Glutamatergic neuron (in vitro differentiated cells): ENCODE results near the gene GFPT1. TPM values are rescaled to one million over a fixed set of nuclear protein-coding genes. Genes with fewer than 3 reads are reported as not detected.

ENCODE experiments used
- DNase-seq: peaks from one replicate; pipeline ENCODE4 v3.0.0; 2022
- H3K27ac Mint-ChIP-seq: one replicate; pipeline ENCODE4 v1.8.0; 2020; ENCODE audit warnings: mild to moderate bottlenecking, mixed read lengths, inconsistent platforms; ENCODE audit not compliant: unreplicated experiment
- H3K27me3 Mint-ChIP-seq: one replicate; pipeline ENCODE4 v1.8.0; 2020; ENCODE audit warnings: mild to moderate bottlenecking, moderate library complexity, mixed read lengths, inconsistent platforms; ENCODE audit not compliant: unreplicated experiment
- H3K36me3 Mint-ChIP-seq: one replicate; pipeline ENCODE4 v1.8.0; 2020; ENCODE audit warnings: mild to moderate bottlenecking, mixed read lengths, inconsistent platforms; ENCODE audit not compliant: unreplicated experiment
- H3K4me1 Mint-ChIP-seq: one replicate; pipeline ENCODE4 v1.8.0; 2020; ENCODE audit warnings: mild to moderate bottlenecking, low read depth, mixed read lengths, inconsistent platforms; ENCODE audit not compliant: unreplicated experiment
- H3K4me3 Mint-ChIP-seq: one replicate; pipeline ENCODE4 v1.8.0; 2020; ENCODE audit warnings: mild to moderate bottlenecking, mixed read lengths, inconsistent platforms; ENCODE audit not compliant: unreplicated experiment
- H3K9me3 Mint-ChIP-seq: one replicate; pipeline ENCODE4 v1.8.0; 2020; ENCODE audit warnings: mild to moderate bottlenecking, moderate library complexity, mixed read lengths, inconsistent platforms; ENCODE audit not compliant: unreplicated experiment
- CTCF ChIP-seq: fragments of 200-600 bp; sonication (generic); IDR thresholded peaks from one replicate; pipeline ENCODE4 v1.5.0; 2021; ENCODE audit not compliant: partially characterized antibody, unreplicated experiment
- total RNA-seq: library from RNA; stranded (reverse); fragmentation: NEBNext Ultra II Directional; extraction: Animal tissue kit (Norgen Biotek cat#: 25700); gene quantifications from one replicate; pipeline ENCODE4 v1.2.1, GENCODE V29; 2021; ENCODE audit not compliant: unreplicated experiment

Gene GFPT1
- total RNA-seq, 1 donor from 2014 or later = 39.3 TPM

- Mint-ChIP-seq H3K4me3 (no peak overlapping the region), H3K9me3 (peaks cover 2% of the 10 kb centered on the region), H3K4me1 (no peaks in the 10 kb centered on the region), H3K27ac (no peak overlapping the region), H3K36me3 (peaks cover 7% of the 10 kb centered on the region), H3K27me3 (no peaks in the 10 kb centered on the region)
- TF ChIP-seq CTCF = no peak
- no peak for DNase-seq
Measured at GRCh38 chr2:69297216-69297615, 89.8 kb downstream of the GFPT1 start.

- H3K27me3 Mint-ChIP-seq = no peaks in the 10 kb centered on the region
- H3K9me3 Mint-ChIP-seq = peaks cover 2% of the 10 kb centered on the region
- no peak for DNase-seq
- H3K4me1 Mint-ChIP-seq = no peaks in the 10 kb centered on the region
- TF ChIP-seq CTCF = no peak
- H3K36me3 Mint-ChIP-seq = peaks cover 7% of the 10 kb centered on the region
- H3K4me3 Mint-ChIP-seq = no peak overlapping the region
- no peak overlapping the region for H3K27ac Mint-ChIP-seq
Measured at GRCh38 chr2:69296421-69296820, 90.6 kb downstream of the GFPT1 start.

- H3K4me1 Mint-ChIP-seq = no peaks in the 10 kb centered on the region
- no peak overlapping the region for H3K27ac Mint-ChIP-seq
- no peak overlapping the region for H3K4me3 Mint-ChIP-seq
- no peak for DNase-seq
- no peak for TF ChIP-seq CTCF
- H3K9me3 Mint-ChIP-seq = no peaks in the 10 kb centered on the region
- no peaks in the 10 kb centered on the region for H3K27me3 Mint-ChIP-seq
- peaks cover 7% of the 10 kb centered on the region for H3K36me3 Mint-ChIP-seq
Measured at GRCh38 chr2:69292256-69292655, 94.8 kb downstream of the GFPT1 start.

- TF ChIP-seq CTCF = no peak
- DNase-seq = no peak
- peaks cover 7% of the 10 kb centered on the region for H3K36me3 Mint-ChIP-seq
- H3K4me1 Mint-ChIP-seq = no peaks in the 10 kb centered on the region
- no peak overlapping the region for H3K27ac Mint-ChIP-seq
- H3K4me3 Mint-ChIP-seq = no peak overlapping the region
- H3K9me3 Mint-ChIP-seq = no peaks in the 10 kb centered on the region
- no peaks in the 10 kb centered on the region for H3K27me3 Mint-ChIP-seq
Measured at GRCh38 chr2:69291721-69292120, 95.3 kb downstream of the GFPT1 start.

GRCh38 chr2:69291004-69291650 is 95.9 kb downstream of the GFPT1 start:
- H3K36me3 Mint-ChIP-seq = peaks cover 7% of the 10 kb centered on the region
- H3K27ac Mint-ChIP-seq = no peak overlapping the region
- DNase-seq = no peak
- H3K4me1 Mint-ChIP-seq = no peaks in the 10 kb centered on the region
- H3K9me3 Mint-ChIP-seq = no peaks in the 10 kb centered on the region
- no peaks in the 10 kb centered on the region for H3K27me3 Mint-ChIP-seq
- no peak for TF ChIP-seq CTCF
- no peak overlapping the region for H3K4me3 Mint-ChIP-seq
